SIG-M5 (cell line): ENCODE data around the gene ATP2A2.
"Not testable (repeated sequence)": the region's sequence is repeated elsewhere in the genome, so short reads cannot be mapped to it uniquely, and the experiment has no call there.

Source experiments
- DNase-seq: peaks from one replicate; lab custom pipeline; 2025; lab: John Stamatoyannopoulos, UW

The ATP2A2 gene

DNA sequence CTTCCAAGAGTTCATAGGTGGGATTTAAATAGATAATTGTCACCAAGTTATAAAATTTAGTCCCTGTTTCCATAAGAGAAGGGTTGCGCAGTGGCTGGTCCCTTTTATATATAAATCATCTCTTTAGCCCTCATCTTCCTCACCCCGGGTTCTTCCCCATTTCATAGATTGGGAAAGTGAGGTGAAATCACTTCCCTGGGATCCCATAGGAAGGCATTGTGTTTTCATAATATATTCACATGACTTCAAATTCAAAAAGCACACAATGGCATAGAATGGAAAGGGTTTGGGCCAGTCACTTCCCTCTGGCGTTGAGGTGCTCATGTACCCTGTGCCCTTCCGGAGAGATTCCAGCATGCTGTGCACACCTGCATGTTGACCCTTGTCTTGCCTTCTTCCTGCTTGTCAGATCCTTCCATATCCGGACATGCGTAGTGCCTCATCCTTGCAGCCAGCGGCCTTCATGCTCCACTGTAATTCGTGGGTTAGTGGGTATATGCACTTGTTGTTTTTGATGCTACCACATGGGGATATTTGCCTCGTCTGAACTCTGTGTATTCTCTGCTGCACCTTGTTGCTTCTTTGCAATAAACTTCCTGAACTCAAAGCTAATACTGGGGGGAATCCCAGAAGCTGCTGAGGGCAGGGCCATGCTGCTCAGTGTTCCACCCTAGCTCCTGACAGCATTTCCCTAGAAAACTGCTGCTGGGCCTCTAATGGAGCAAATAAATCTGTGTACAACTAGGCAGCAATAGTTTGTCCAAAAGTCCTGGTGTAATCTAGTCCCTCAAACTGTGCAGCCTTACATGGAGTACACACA is 62.9 kb downstream of the ATP2A2 start:
- no peak for DNase-seq

GRCh38 chr12:110344657-110345056 is 63.6 kb downstream of the ATP2A2 start:
- DNase-seq: no peak

DNA sequence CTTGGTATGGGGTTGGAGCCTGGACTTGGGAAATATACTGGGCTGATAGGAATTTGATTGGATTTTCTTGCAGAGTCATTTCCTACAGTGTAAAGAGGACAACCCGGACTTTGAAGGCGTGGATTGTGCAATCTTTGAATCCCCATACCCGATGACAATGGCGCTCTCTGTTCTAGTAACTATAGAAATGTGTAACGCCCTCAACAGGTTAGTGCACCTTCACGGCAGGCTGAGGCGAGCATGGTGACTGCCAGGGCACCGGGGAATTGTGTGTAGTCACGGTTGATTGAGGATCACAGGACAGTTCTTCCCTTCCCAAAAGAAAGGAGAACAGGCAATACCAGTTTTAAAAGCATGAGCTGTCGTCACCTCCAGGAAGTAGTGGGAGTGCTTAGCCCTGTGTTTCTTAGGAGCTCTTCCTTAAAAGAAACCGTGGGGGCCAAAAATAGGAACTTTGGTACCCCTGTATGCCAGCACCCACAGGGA is 64.2 kb downstream of the ATP2A2 start:
- DNase-seq: no peak

DNA sequence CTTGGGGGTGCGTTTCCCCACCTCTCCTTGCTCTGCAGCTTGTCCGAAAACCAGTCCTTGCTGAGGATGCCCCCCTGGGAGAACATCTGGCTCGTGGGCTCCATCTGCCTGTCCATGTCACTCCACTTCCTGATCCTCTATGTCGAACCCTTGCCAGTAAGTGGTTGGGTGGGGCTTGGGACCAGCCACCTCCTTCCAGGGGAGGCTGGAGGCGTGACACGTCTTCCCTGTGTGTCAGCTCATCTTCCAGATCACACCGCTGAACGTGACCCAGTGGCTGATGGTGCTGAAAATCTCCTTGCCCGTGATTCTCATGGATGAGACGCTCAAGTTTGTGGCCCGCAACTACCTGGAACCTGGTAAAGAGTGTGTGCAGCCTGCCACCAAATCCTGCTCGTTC is 64.9 kb downstream of the ATP2A2 start:
- DNase-seq: no peak

- DNase-seq: no peak
Measured at GRCh38 chr12:110347767-110348166, 66.7 kb downstream of the ATP2A2 start.

DNA sequence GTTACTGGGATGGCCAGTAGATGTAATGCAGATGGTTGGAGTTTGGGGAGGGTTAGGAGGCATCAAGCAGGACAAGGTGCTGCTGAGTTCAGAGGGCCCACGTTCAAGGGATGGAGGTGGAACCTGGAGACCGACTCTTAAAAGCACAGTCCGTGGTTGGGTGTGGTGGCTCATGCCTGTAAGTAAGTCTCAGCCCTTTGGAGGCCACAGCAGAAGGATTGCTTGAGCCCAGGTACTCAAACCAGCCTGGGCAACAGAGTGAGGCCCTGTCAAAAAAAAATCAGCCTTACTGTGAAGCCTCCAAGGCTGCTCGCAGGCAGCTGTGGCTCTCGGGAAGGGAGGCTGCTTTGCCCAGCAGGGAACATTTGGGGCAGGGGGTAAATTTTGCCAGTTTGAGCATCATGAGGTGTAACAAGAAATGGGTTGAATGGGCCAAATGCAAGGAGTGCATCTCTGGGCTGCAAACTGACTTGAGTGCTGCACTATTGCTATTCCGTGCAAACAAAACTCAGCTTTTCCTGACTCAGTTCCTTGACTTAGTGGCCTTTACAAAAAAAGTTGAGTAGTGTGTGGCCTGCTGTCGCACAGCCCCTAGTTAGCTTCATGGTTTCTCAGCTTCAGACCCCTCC is 67.5 kb downstream of the ATP2A2 start:
- no peak for DNase-seq

GRCh38 chr12:110349096-110349495 is 68.0 kb downstream of the ATP2A2 start:
- DNase-seq: no peak

DNA sequence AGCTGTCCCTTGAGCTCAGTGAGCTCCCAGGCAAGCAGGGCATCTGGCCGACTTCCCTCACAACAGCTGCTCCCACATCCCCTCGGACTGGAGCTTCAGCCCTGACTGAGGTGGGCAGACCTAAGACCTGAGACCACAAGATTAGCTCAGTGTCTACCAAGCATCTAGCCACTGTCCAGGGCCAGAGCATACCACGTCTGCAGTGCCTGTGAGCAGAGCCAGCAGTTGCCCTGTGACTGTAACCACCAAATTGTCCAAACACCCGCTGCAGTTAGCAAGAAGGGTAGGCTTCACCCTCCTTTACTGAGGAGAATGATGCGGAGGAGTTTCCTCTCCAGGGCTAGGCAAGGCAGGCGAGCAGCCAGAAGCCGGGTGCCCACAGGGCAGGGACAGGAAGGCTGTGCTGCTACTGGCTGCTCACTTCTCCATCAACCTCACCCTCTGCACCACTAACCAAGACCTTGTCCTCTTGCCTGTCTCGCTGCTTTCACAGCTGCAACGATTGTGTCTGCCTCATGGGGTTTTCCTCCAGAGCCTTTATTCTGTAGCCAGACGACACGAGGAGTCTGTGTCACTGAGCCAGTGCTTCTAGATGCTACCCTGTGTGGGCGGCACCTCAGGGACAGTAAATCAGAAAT is 68.6 kb downstream of the ATP2A2 start:
- DNase-seq: no peak

GRCh38 chr12:110351119-110351518 is 70.1 kb downstream of the ATP2A2 start:
- DNase-seq: no peak

DNA sequence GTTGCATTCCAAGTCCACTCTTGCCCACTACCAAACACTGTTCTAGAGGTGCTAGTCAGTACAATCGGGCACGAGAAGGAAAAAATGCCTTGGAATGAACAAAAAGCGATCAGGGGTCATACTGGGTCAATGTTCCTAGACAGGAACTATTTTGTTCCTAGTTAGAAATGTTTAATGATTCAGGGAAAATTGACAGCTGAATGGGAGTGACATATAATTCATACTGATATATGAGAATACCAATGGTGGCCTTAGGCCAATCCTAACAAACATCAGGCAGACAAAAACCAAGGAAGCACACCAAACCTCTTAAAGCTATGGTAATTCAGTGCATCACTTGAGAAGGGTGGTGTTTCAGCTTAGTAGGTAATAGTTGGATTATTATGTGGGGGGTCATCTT is 71.4 kb downstream of the ATP2A2 start:
- DNase-seq: no peak

- DNase-seq: no peak
Measured at GRCh38 chr12:110353211-110353965, 72.3 kb downstream of the ATP2A2 start.

DNA sequence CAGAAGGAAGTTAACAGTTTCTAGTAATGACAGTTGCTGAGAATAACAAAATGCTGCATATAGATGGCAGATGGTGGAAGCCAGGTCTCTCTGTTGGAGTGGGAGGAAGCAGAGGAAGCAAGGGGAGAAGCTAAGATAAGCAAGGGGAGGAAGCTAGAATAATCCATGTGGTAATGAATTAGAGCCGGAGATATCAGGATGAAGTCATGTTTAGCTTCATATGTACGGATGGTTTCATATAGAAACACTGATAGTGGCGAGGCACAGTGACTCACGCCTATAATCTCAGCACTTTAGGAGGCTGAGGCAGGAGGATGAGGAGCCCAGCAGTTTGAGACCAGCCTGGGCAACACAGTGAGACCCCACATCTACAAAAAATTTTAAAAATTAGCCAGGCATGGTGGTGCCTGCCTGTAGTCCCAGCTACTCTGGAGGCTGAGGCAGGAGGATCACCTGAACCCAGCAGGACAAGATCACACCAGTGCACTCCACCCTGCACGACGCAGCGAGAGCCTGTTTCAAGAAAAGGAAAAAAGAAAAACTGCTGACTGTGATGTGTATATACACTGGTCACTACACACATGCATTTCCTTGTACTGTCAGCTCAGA is 73.2 kb downstream of the ATP2A2 start:
- DNase-seq: no peak

DNA sequence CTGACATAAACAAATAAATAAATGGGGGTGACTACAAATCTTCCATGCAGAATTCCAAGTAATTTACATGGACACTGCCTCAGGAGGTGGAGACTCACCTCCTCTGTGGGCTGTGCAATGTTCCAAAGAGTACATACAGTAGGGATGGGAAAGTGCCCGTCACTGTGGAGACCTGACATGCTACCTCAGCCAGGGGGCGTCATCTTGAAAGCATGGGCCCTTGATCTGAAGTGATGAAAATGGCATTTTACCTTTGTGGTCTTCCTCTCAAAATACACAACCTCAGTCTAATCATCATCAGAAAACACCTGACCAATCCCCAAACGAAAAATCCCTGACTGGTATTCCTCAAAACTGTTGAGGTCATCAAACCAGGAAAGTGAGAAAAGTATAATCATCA is 74.0 kb downstream of the ATP2A2 start:
- DNase-seq: no peak

DNA sequence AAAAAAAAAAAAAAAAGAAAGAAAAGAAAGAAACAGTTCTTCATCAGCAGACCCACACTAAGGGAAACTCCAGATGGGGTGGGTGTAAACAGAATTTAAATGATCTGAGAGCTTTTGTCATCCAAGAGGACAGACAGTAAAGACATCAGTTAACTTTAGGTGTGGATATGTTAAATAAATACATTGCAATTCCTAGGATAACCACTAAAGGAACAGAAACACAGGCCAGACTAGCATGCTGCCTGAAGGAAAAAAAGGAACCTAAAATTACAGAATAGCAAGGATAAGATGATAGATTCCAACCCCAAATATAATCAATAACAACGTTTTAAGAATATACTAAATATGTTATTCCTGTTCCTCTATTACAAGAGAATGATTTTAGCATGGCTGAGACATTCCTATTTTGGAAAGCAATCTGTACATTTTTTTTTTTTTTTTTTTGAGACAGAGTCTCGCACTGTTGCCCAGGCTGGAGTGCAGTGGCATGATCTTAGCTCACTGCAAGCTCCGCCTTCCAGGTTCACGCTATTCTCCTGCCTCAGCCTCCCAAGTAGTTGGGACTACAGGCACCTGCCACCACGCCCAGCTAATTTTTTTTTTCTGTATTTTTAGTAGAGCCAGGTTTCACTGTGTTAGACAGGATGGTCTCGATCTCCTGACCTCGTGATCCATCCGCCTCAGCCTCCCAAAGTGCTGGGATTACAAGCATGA is 77.5 kb downstream of the ATP2A2 start:
- DNase-seq: not testable (repeated sequence)

GRCh38 chr12:110361216-110361615 is 80.2 kb downstream of the ATP2A2 start:
- no peak for DNase-seq

DNA sequence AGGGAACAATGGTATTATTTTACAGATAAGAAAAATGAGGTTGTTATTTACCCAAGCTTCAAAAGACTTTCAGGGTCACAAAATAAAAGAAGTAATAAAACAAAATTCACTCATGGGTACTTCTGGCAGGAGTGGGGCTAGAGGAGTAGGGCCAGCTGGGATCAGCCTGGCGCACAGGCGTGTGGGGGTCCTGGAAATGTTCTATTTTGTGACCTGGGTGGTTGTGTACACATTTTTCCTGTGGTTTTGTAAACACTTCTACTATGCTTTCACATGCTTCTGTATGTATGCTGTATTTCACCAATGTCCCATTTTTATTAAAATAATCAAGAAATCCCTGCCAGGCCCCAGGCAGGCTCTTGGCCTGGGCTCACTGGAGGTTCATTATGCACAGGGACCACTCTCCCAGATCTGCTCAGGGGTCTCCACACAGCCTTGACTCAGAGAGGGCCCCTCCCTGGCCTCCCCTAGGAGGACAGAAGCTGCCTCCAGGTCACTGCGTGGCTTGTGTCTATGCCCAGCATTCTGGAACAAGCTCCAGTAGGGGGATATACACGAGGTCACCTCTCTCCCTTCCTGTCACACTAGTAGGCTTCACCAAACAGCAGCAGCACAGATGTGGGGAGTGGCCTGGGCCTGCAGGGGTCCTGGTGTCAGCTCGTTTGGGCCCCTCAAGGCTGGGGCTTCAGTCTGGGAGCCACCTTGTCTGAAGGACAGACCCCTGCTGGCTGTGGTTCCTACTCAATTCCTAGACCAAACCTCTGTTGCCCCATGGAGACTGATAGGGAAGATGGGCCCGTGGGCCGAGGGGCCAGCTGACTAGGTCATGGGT is 84.7 kb downstream of the ATP2A2 start:
- no peak for DNase-seq

GRCh38 chr12:110366321-110367142 is 85.5 kb downstream of the ATP2A2 start:
- no peak for DNase-seq

DNA sequence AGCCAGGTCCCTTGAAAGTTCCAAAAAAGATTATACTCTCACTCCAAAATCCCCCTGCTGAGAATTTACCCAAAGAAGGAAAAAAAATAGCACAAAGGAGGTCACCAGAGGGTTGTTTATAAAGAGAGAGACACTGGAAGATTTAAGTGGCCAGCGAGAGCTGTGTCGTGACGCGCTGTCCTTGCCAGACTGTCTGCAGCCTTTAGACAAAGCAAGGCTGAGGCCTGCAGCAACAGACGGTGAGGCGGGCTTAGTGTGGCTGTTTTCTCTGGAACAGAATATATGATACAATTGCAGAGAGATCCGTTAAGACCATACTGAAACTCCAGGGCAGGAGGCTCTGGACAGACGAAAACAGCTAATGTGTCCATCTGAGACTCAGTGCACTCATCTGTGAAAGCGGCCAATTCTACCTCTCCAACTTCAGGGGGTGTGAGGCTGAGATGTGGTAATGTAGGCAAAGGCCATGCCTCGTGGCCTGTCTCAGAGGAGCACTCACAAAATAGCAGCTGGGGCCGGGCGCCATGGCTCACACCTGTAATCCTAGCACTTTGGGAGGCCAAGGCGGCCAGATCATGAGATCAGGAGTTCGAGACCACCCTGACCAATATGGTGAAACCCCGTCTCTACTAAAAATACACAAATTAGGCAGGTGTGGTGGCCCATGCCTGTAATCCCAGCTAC is 86.3 kb downstream of the ATP2A2 start:
- no peak for DNase-seq

DNA sequence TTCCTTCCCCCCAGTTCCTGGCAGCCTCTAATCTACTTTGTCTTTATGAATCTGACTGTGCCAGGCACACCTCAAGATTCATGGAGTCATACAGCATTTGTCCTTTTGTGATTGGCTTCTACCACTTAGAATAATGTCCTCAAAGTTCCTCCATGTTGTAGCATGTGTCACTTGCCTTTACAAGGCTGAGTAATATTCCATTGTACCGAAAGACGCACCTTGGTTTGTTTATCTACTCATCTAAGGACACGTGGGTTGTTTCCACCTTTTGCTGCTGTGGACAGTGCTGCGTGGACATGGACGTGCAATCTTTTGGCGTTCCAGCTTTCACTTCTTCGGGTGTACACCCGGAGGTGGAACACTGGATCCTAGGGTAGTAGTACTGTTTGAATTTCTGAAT is 88.9 kb downstream of the ATP2A2 start:
- DNase-seq: no peak
